ENCODE data around the gene MTSS2. TPM values are rescaled to one million over a fixed set of nuclear protein-coding genes. Genes with fewer than 3 reads are reported as not detected.
"Not testable (repeated sequence)": the region's sequence is repeated elsewhere in the genome, so short reads cannot be mapped to it uniquely, and the experiment has no call there.

MTSS2 gene
- total RNA-seq, 2 donors from 2014 or later: 0.11 to 0.67 TPM

- H3K36me3 Mint-ChIP-seq (ENCODE audit: low read depth): no peaks in the 10 kb centered on the region
- H3K27me3 Mint-ChIP-seq: no peaks in the 10 kb centered on the region
- no peaks in the 10 kb centered on the region for H3K9me3 Mint-ChIP-seq
- no peak overlapping the region for H3K4me3 Mint-ChIP-seq
- peak; percentile 37 for ATAC-seq (replicated peaks)
- no peaks in the 10 kb centered on the region for H3K4me1 Mint-ChIP-seq
- H3K27ac Mint-ChIP-seq: no peak overlapping the region
Observed at GRCh38 chr16:70679671-70680494, 6.0 kb downstream of the MTSS2 start.

GRCh38 chr16:70678898-70679670 is 6.8 kb downstream of the MTSS2 start:
- ATAC-seq (replicated peaks): no peak
- no peaks in the 10 kb centered on the region for H3K4me1 Mint-ChIP-seq
- no peaks in the 10 kb centered on the region for H3K27me3 Mint-ChIP-seq
- no peak overlapping the region for H3K27ac Mint-ChIP-seq
- H3K4me3 Mint-ChIP-seq: no peak overlapping the region
- no peaks in the 10 kb centered on the region for H3K36me3 Mint-ChIP-seq (ENCODE audit: low read depth)
- no peaks in the 10 kb centered on the region for H3K9me3 Mint-ChIP-seq

GRCh38 chr16:70678121-70678897 is 7.5 kb downstream of the MTSS2 start:
- Mint-ChIP-seq H3K9me3 (no peaks in the 10 kb centered on the region), H3K27me3 (no peaks in the 10 kb centered on the region), H3K4me3 (no peak overlapping the region), H3K27ac (no peak overlapping the region), H3K36me3 (ENCODE audit: low read depth) (no peaks in the 10 kb centered on the region), H3K4me1 (no peaks in the 10 kb centered on the region)
- ATAC-seq (replicated peaks): no peak

- no peak for ATAC-seq (replicated peaks)
- Mint-ChIP-seq H3K9me3 (no peaks in the 10 kb centered on the region), H3K27ac (no peak overlapping the region), H3K4me3 (no peak overlapping the region), H3K4me1 (no peaks in the 10 kb centered on the region), H3K36me3 (ENCODE audit: low read depth) (no peaks in the 10 kb centered on the region), H3K27me3 (no peaks in the 10 kb centered on the region)
Observed at GRCh38 chr16:70677499-70678120, 8.2 kb downstream of the MTSS2 start.

GRCh38 chr16:70676675-70677498 is 9.0 kb downstream of the MTSS2 start:
- Mint-ChIP-seq H3K9me3 (no peaks in the 10 kb centered on the region), H3K27ac (no peak overlapping the region), H3K27me3 (no peaks in the 10 kb centered on the region), H3K36me3 (ENCODE audit: low read depth) (no peaks in the 10 kb centered on the region), H3K4me3 (no peak overlapping the region), H3K4me1 (no peaks in the 10 kb centered on the region)
- no peak for ATAC-seq (replicated peaks)

GRCh38 chr16:70675851-70676513 is 9.9 kb downstream of the MTSS2 start:
- ATAC-seq (replicated peaks): no peak
- H3K9me3 Mint-ChIP-seq: no peaks in the 10 kb centered on the region
- H3K36me3 Mint-ChIP-seq (ENCODE audit: low read depth): no peaks in the 10 kb centered on the region
- H3K27me3 Mint-ChIP-seq: no peaks in the 10 kb centered on the region
- H3K4me3 Mint-ChIP-seq: no peak overlapping the region
- H3K27ac Mint-ChIP-seq: no peak overlapping the region
- no peaks in the 10 kb centered on the region for H3K4me1 Mint-ChIP-seq

- H3K9me3 Mint-ChIP-seq: no peaks in the 10 kb centered on the region
- no peaks in the 10 kb centered on the region for H3K27me3 Mint-ChIP-seq
- H3K27ac Mint-ChIP-seq: no peak overlapping the region
- H3K4me1 Mint-ChIP-seq: no peaks in the 10 kb centered on the region
- no peaks in the 10 kb centered on the region for H3K36me3 Mint-ChIP-seq (ENCODE audit: low read depth)
- no peak for ATAC-seq (replicated peaks)
- H3K4me3 Mint-ChIP-seq: no peak overlapping the region
Observed at GRCh38 chr16:70674221-70675014, 11.4 kb downstream of the MTSS2 start.

GRCh38 chr16:70670938-70671337 is 14.9 kb downstream of the MTSS2 start:
- H3K27me3 Mint-ChIP-seq; H3K4me1 Mint-ChIP-seq; H3K36me3 Mint-ChIP-seq (ENCODE audit: low read depth); H3K27ac Mint-ChIP-seq; H3K4me3 Mint-ChIP-seq; H3K9me3 Mint-ChIP-seq; ATAC-seq (replicated peaks): not testable (repeated sequence)

GRCh38 chr16:70670175-70670574 is 15.7 kb downstream of the MTSS2 start:
- Mint-ChIP-seq H3K4me3 (no peak overlapping the region), H3K27ac (no peak overlapping the region), H3K27me3 (no peaks in the 10 kb centered on the region), H3K9me3 (no peaks in the 10 kb centered on the region), H3K36me3 (ENCODE audit: low read depth) (no peaks in the 10 kb centered on the region), H3K4me1 (no peaks in the 10 kb centered on the region)
- ATAC-seq (replicated peaks): no peak

- no peak overlapping the region for H3K4me3 Mint-ChIP-seq
- H3K36me3 Mint-ChIP-seq (ENCODE audit: low read depth): no peaks in the 10 kb centered on the region
- ATAC-seq (replicated peaks): no peak
- H3K9me3 Mint-ChIP-seq: no peaks in the 10 kb centered on the region
- H3K4me1 Mint-ChIP-seq: no peaks in the 10 kb centered on the region
- H3K27me3 Mint-ChIP-seq: no peaks in the 10 kb centered on the region
- no peak overlapping the region for H3K27ac Mint-ChIP-seq
Observed at GRCh38 chr16:70665806-70666735, 19.8 kb downstream of the MTSS2 start.

- no peak for ATAC-seq (replicated peaks)
- Mint-ChIP-seq H3K27me3 (no peaks in the 10 kb centered on the region), H3K4me1 (no peaks in the 10 kb centered on the region), H3K36me3 (ENCODE audit: low read depth) (no peaks in the 10 kb centered on the region), H3K4me3 (no peak overlapping the region), H3K9me3 (no peaks in the 10 kb centered on the region), H3K27ac (no peak overlapping the region)
Observed at GRCh38 chr16:70665113-70665694, 20.6 kb downstream of the MTSS2 start.

Measured in activated T-helper 17 cell treated with anti-CD3 and anti-CD28 coated beads, Interleukin-2, amount 50 U/mL, for 72 hours (primary cell).